ENCODE results near the gene CHD9NB.
"Not testable (repeated sequence)": the region's sequence is repeated elsewhere in the genome, so short reads cannot be mapped to it uniquely, and the experiment has no call there.

The CHD9NB gene

DNA sequence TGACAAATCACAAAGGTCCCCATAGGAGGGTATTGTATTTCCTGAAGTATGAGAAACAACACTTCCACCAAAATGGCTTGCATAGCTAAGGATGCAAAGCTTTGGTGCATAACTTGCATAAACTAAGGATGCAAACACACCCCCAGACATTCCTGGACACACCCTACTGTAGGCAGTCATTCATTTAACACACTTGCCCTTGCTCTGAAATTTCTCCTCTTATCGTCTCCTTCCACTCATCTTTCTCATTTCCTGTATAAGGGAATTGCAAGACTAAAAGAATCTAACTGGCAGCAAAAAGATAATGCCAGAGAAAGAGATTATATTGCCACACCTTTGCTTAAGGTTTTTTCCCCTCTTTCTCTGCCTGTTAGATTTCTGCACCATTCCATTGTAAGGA lies 30.4 kb upstream of the CHD9NB start:
- no peak for DNase-seq

DNA sequence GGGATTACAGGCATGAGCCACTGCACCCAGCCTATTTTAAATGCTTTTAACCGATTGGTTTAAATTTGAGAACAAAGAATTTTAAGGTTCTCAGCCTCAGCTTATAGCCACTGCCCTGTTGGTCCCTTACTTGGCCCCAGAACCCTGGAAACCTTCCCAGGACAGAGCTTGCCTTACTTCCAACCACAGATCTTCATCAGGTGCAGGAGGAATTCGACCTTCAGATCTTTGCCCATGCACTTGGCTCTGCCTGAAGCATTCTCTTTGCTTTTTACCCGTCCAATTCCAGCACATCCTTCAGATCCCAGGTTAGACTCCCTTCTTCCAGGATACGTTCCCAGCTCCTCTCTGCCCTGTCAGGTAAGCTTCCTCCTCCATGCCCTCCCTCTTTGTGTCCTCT lies 29.8 kb upstream of the CHD9NB start:
- DNase-seq, result no peak

GRCh38 chr16:53081686-53082407 lies 29.1 kb upstream of the CHD9NB start:
- DNase-seq, result no peak

GRCh38 chr16:53081032-53081424 lies 28.3 kb upstream of the CHD9NB start:
- no peak for DNase-seq

- DNase-seq, result peak; percentile 97
Observed at GRCh38 chr16:53080345-53081031, 27.8 kb upstream of the CHD9NB start.

DNA sequence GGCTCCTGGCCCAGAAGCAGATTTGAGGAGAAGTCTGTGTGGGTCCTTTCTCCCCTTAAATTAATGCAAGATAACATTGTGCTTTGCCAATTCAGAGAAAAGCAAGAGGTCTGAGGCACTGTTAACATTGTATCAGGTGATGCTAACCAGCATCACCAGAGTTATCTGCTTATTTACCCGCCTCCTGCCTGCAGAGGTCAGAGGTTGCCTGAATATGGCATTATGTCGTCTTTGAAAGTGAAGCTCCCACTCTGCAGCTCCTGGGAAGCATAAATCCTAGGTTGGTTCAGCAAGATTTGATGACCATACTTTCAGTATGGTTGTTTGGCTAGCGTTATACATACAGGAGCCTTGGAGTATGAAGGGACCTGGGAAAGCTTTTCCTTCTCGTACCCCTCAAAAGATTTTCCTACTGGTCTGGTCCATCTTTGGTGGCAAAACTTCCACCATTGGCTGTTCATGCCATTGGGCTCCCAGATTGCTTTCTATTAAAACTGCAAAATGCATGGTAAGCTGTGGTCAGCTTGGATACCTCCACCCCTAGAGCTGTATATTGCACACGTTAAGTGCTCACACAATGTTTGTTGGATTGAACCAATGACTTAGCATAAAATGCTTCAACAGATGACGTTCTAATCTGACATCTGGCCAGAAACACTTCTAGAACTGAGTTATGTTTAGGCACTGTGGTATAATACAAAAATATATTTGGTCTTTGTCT lies 26.2 kb upstream of the CHD9NB start:
- DNase-seq, result no peak

- no peak for DNase-seq
Observed at GRCh38 chr16:53078247-53078646, 25.6 kb upstream of the CHD9NB start.

- not testable (repeated sequence) for DNase-seq
Observed at GRCh38 chr16:53075461-53075860, 22.8 kb upstream of the CHD9NB start.

GRCh38 chr16:53074296-53074695 lies 21.6 kb upstream of the CHD9NB start:
- DNase-seq, result not testable (repeated sequence)

DNA sequence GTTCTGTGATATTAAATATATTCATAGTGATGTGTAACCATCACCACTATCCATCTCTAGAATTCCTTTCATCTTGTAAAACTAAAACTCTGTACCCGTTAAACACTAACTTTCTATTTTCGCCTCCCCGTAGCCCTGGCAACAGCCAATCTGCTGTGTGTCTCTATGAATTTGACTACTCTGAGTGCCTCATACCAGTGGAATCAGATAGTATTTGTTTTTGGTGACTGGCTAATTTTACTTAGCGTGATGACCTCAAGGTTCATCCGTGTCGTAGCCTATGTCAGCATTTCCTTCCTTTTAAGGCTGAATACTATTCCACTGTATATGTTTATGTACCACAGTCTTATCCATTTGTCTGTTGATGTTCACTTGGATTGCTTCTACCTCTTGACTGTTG lies 20.3 kb upstream of the CHD9NB start:
- no peak for DNase-seq

GRCh38 chr16:53071748-53072301 lies 19.1 kb upstream of the CHD9NB start:
- DNase-seq, result no peak

DNA sequence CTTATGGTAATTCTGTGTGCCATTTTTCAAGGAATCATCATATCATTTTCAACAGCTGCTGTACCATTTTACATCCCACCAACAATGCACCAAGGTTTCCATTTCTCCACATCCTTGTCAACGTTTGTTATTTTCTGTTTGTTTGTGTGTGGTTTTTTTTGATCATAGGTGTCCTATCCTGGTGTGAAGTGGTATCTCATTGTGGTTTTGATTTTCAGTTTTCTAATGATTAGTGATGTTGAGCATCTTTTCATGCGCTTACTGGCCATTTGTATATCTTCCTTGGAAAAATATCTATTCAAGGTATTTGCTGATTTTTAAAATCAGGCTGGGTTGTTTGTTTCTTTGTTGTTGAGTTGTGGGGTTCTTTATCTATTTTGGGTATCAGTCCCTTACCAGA lies 17.1 kb upstream of the CHD9NB start:
- no peak for DNase-seq

DNA sequence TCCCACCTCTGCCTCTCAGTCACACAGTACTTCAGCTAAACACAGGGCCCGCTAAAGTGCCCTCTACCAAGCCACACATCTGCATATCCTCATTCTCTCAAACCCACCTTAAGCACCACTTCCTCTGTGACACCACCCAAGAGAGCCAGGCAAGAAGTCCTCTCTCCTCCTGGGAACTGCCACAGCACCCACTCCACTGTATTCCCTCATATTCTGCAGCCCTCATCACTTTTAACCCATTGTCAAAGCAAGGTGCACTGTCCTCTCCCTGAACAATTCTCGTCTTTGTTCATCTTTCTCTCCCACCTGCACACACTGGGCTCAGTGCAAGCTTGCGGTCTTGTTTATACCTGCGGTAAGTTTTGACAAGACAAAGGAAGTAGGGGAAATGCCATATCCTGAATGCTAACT lies 15.7 kb upstream of the CHD9NB start:
- DNase-seq, result no peak

- no peak for DNase-seq
Observed at GRCh38 chr16:53067675-53068074, 15.0 kb upstream of the CHD9NB start.

DNA sequence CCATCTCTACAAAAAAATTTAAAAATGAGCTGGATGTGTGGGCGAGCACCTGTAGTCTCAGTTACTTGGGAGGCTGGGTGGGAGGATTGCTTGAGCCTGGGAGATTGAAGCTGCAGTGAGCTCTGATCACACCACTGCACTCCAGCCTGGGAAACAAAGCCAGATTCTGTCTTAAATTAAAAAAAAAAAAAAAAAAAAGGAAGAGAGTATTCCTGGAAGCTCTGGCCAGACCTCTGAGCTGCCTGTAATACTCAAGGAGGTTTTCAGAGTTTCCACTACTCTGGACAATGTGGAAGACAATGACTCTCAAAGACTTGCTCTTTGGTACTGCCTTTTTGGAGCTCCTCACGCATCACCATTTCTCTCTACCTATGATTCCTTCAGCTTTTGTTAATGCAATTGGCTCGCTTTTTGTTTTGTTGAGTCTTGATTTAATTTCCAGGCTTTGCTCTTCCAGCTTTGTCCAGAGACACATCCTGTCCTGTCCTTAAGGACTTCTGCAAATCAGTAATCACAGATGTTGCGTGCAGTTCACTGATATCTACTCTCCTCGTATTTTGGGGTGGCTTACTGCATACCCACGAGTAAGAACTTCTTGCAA lies 12.9 kb upstream of the CHD9NB start:
- no peak for DNase-seq

DNA sequence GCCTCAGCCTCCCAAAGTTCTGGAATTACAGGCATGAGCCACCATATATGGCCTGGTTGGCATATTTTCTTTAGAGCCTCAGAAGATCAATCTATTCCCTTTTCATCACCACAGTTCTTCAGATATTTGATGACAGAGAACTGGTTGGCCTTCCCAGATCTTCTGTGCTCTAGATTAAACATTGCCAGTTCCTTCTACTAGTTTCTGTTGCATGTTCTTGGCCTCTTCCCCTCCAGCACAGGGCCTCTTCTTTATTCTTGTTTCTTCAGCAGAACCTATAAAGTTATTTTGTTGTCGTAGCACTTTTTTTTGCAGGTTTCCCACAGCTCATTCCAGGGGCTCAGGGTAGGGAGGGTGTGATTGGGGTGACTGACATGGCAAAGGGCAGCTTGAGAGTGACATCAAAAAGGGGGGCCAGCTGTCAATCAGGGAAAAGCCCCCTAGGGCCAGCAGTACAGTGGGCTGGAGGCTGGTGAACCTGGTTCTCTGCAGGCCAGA lies 11.4 kb upstream of the CHD9NB start:
- no peak for DNase-seq

DNA sequence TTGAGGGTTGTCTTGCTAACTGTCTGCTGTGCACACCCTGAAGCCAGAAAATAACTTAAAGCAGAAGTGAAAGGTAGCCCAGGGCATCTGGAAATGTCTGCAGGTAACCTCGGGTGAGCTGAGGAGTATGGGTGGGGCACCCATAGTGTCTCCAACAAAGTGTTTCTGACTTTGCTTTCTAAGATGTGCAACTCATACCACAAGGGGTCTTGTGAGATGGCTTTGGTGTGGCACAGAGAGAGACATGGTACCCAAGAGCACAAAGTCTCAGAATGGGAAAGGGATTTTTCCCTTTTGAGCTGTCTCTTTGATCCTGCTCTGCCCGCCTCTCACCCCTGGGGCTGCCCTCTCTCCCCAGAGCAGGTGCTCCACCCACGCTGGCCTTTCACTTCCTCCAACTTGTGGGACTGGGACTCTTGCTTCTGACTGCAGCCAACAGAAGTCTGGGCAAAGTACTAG lies 9.0 kb upstream of the CHD9NB start:
- DNase-seq, result no peak

- no peak for DNase-seq
Observed at GRCh38 chr16:53061256-53061655, 8.6 kb upstream of the CHD9NB start.

DNA sequence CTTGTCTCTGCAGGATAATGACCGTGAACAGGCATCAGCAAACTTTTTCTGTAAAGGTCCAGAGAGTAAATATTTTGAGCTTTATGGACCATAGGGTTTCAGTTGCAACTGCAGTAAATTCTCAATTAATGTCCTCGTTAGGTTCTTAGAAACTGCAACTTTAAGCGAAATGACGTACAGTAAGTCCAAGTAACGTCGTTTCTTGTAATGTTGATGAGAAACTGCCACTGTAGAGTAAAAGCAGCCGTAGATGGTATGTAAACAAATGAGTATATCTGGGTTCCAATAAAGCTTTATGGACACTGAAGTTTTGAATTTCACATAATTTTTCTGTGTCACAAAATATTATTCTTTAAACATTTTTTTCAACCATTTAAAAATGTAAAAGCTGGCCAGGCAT lies 7.0 kb upstream of the CHD9NB start:
- no peak for DNase-seq

DNA sequence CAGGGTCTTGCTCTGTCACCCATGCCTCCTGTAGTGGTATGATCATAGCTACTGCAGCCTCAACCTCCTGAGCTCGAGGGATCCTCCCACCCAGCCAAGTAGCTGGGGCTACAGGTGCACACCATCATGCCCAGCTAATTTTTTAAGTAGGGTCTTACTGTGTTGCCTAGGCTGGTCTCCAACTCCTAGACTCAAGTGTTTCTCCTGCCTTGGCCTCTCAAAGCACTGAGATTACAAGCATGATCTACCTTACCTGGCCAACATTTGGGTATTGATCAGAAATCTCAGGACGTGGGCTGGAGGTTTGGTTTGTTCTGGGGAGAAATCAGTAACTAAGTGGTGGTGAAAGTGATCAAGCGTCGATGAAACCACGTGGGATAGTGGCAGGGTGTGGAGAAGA lies 6.2 kb upstream of the CHD9NB start:
- DNase-seq, result no peak

GRCh38 chr16:53058441-53058840 lies 5.7 kb upstream of the CHD9NB start:
- no peak for DNase-seq

DNA sequence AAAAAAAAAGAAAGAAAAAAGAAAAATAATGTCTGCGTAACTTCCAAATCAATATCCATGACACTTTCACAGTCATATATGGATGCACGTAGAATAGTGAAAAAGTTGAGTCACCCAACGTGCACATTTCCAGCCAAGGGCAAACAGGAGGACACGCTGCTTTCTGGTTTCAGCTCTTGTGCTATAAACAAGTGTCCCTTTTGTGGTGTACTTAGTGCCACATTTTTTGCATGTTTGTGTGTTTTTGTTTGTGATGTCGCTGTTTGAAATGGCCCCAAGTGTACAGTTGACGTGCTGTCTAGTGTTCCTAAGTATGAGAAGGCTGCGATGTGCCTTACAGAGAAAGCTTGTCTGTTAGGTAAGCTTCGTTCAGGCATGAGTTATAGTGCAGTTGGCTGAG lies 5.0 kb upstream of the CHD9NB start:
- no peak for DNase-seq

- DNase-seq, result no peak
Observed at GRCh38 chr16:53056392-53056881, 3.7 kb upstream of the CHD9NB start.

Data from islet precursor cell (in vitro differentiated cells).